Measurements from ENCODE around the gene RIPOR2. TPM values are rescaled to one million over a fixed set of nuclear protein-coding genes. Genes with fewer than 3 reads are reported as not detected.
A peak's percentile ranks its signal among the peaks of the same experiment; 100 is the strongest.

RIPOR2 gene
- total RNA-seq, 4 donors from 2014 or later, result 1.2 to 16.7 (median 5.2) TPM

GRCh38 chr6:24861934-24862333, 73.8 kb downstream of the RIPOR2 start:
- Histone ChIP-seq H3K9me3 (no peaks in the 10 kb centered on the region), H3K4me3 (no peak overlapping the region), H3K36me3 (no peaks in the 10 kb centered on the region), H3K27me3 (no peaks in the 10 kb centered on the region), H3K4me1 (peaks cover 0 to 13% (median 9%) of the 10 kb centered on the region in 4 donors), H3K27ac (no peak overlapping the region)
- intact Hi-C loops (cut with DNase I; ENCODE audit: low total_unique reads), result no loop called here
- DNase-seq, result no peak
- in situ Hi-C loops (cut with MboI; ENCODE audit: low pct_ligation_motif_present in 1 of 4, low pct_unique_long_range_greater_than_20kb in 1 of 4, low sequenced_read_pairs in 3 of 4), result loop anchor here in 1 of 4 donors (5.0 kb wide), 1 partner anchor 205 kb away; no protein-coding TSS in a partner anchor
- TF ChIP-seq EP300 (IDR thresholded peaks at IDR 0.05; ENCODE audit: low read depth), result no peak
- TF ChIP-seq POLR2AphosphoS5 (IDR thresholded peaks at IDR 0.05), result no peak
- no peak for TF ChIP-seq CTCF (IDR thresholded peaks at IDR 0.05)
- no peak for TF ChIP-seq POLR2A (IDR thresholded peaks at IDR 0.05)
- WGBS, 2 donors (ENCODE audit: low coverage in 1 of 2), result 76 to 83% methylated on average over 1 to 2 of the region's 2 CpGs

- H3K27me3 ChIP-seq, result no peaks in the 10 kb centered on the region
- intact Hi-C loops (cut with DNase I; ENCODE audit: low total_unique reads), result loop anchor here (5.0 to 10.0 kb wide), 2 partner anchors 213 to 1135 kb away; no protein-coding TSS in a partner anchor
- no peak overlapping the region for H3K27ac ChIP-seq
- H3K4me3 ChIP-seq, result no peak overlapping the region
- TF ChIP-seq CTCF (IDR thresholded peaks at IDR 0.05) (no peak), EP300 (IDR thresholded peaks at IDR 0.05; ENCODE audit: low read depth) (no peak), POLR2A (IDR thresholded peaks at IDR 0.05) (no peak), POLR2AphosphoS5 (IDR thresholded peaks at IDR 0.05) (no peak)
- in situ Hi-C loops (cut with MboI; ENCODE audit: low pct_ligation_motif_present in 1 of 4, low pct_unique_long_range_greater_than_20kb in 1 of 4, low sequenced_read_pairs in 3 of 4), result loop anchor here (5.0 to 10.0 kb wide), 5 partner anchors 135 to 215 kb away; no protein-coding TSS in a partner anchor
- DNase-seq, result no peak
- WGBS, 2 donors (ENCODE audit: low coverage in 1 of 2), result 76 to 83% methylated on average over 6 of the region's 6 CpGs
- H3K9me3 ChIP-seq, result no peaks in the 10 kb centered on the region
- H3K4me1 ChIP-seq, result peaks cover 0 to 25% (median 10%) of the 10 kb centered on the region in 4 donors
- no peaks in the 10 kb centered on the region for H3K36me3 ChIP-seq
Measured at GRCh38 chr6:24859608-24860200, 76.1 kb downstream of the RIPOR2 start.

- intact Hi-C loops (cut with DNase I; ENCODE audit: low total_unique reads), result loop anchor here (5.0 to 10.0 kb wide), 2 partner anchors 213 to 1136 kb away; no protein-coding TSS in a partner anchor
- Histone ChIP-seq H3K27me3 (no peaks in the 10 kb centered on the region), H3K4me1 (peaks cover 0 to 25% (median 10%) of the 10 kb centered on the region in 4 donors), H3K4me3 (no peak overlapping the region), H3K27ac (peak overlapping the region in 1 of 4 donors; percentile 30), H3K9me3 (no peaks in the 10 kb centered on the region), H3K36me3 (no peaks in the 10 kb centered on the region)
- TF ChIP-seq POLR2A (IDR thresholded peaks at IDR 0.05) (no peak), POLR2AphosphoS5 (IDR thresholded peaks at IDR 0.05) (no peak), EP300 (IDR thresholded peaks at IDR 0.05; ENCODE audit: low read depth) (no peak), CTCF (IDR thresholded peaks at IDR 0.05) (no peak)
- no peak for DNase-seq
- WGBS, 2 donors (ENCODE audit: low coverage in 1 of 2), result 76 to 85% methylated on average over 5 of the region's 5 CpGs
- in situ Hi-C loops (cut with MboI; ENCODE audit: low pct_ligation_motif_present in 1 of 4, low pct_unique_long_range_greater_than_20kb in 1 of 4, low sequenced_read_pairs in 3 of 4), result loop anchor here (10.0 kb wide), 4 partner anchors 136 to 216 kb away; no protein-coding TSS in a partner anchor
Measured at GRCh38 chr6:24859132-24859531, 76.6 kb downstream of the RIPOR2 start.

GRCh38 chr6:24858177-24858653, 77.5 kb downstream of the RIPOR2 start:
- 13 to 31% methylated on average over 1 of the region's 1 CpG for WGBS, 2 donors (ENCODE audit: low coverage in 1 of 2)
- H3K27ac ChIP-seq, result peak overlapping the region in 2 of 4 donors; percentile 2 to 30

More at GRCh38 chr6:24858177-24858653, 77.5 kb downstream of the RIPOR2 start:
- Histone ChIP-seq H3K9me3 (no peaks in the 10 kb centered on the region), H3K27me3 (no peaks in the 10 kb centered on the region), H3K4me1 (peaks cover 0 to 25% (median 10%) of the 10 kb centered on the region in 4 donors), H3K36me3 (no peaks in the 10 kb centered on the region), H3K4me3 (no peak overlapping the region)
- intact Hi-C loops (cut with DNase I; ENCODE audit: low total_unique reads) (loop anchor here (5.0 to 10.0 kb wide), 2 partner anchors 214 to 1137 kb away; no protein-coding TSS in a partner anchor), in situ Hi-C loops (cut with MboI; ENCODE audit: low pct_ligation_motif_present in 1 of 4, low pct_unique_long_range_greater_than_20kb in 1 of 4, low sequenced_read_pairs in 3 of 4) (loop anchor here (10.0 kb wide), 4 partner anchors 137 to 217 kb away; no protein-coding TSS in a partner anchor)
- DNase-seq, result peak; percentile 31
- TF ChIP-seq POLR2AphosphoS5 (IDR thresholded peaks at IDR 0.05) (no peak), POLR2A (IDR thresholded peaks at IDR 0.05) (no peak), EP300 (IDR thresholded peaks at IDR 0.05; ENCODE audit: low read depth) (no peak), CTCF (IDR thresholded peaks at IDR 0.05) (no peak)

All from transverse colon (tissue), 4 donors.